HG03432 (cell line): ENCODE measurements around the gene CCSER1.
A peak's percentile ranks its signal among the peaks of the same experiment; 100 is the strongest.

Experiments used
- ATAC-seq: cut with Tn5 transposase; IDR thresholded peaks from one replicate; pipeline ENCODE4 v1.9.1; 2021; ENCODE audit warnings: mild to moderate bottlenecking, moderate library complexity; ENCODE audit not compliant: unreplicated experiment

The CCSER1 gene

GRCh38 chr4:90189178-90189577, 62.0 kb downstream of the CCSER1 start:
- ATAC-seq = no peak

GRCh38 chr4:90189946-90190345, 62.8 kb downstream of the CCSER1 start:
- ATAC-seq = no peak

- ATAC-seq = no peak
Observed at GRCh38 chr4:90190525-90190924, 63.3 kb downstream of the CCSER1 start.

GRCh38 chr4:90198086-90198847, 71.1 kb downstream of the CCSER1 start:
- no peak for ATAC-seq

DNA sequence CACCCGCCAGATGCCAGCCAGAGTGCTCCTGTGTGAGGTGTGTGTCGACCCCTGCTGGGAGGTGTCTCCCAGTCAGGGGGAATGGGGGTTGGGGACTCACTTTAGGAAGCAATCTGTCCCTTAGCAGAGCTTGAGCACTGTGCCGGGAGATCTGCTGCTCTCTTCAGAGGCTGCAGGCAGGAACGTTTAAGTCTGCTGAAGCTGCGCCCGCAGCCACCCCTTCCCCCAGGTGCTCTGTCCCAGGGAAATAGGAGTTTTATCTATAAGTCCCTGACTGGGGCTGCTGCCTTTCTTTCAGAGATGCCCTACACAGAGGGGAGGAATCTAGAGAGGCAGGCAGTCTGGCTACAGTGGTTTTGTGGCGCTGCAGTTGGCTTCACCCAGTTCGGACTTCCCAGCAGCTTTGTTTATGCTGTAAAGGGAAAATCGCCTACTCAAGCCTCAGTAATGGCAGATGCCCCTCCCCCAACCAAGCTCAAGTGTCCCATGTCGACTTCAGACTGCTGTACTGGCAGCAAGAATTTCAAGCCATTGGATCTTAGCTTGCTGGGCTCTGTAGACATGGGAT, 80.8 kb downstream of the CCSER1 start:
- no peak for ATAC-seq

- no peak for ATAC-seq
Observed at GRCh38 chr4:90209922-90210321, 82.7 kb downstream of the CCSER1 start.

GRCh38 chr4:90211174-90211573, 84.0 kb downstream of the CCSER1 start:
- ATAC-seq = no peak

GRCh38 chr4:90215286-90215685, 88.1 kb downstream of the CCSER1 start:
- ATAC-seq = peak; percentile 75

GRCh38 chr4:90219822-90220221, 92.6 kb downstream of the CCSER1 start:
- ATAC-seq = peak; percentile 65

- no peak for ATAC-seq
Observed at GRCh38 chr4:90220459-90220858, 93.3 kb downstream of the CCSER1 start.

DNA sequence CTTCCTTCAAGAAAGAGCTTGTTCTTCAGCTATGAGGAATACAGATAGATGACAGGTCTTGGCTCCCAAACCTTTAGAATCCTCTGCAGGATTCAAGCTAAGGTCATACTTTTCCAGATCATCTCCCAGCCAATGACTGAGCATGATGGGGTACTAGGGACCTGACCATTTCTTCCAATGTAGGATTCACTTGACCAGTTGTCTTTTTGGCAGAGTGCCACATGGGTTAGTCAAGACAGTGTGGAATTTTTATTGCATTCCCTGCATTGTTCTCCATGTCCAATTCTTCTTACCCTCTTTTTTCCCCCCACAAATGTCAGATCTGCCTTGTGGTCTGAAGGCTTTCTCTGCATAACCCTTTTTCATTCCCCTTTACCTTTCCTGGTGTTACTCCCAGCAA, 99.5 kb downstream of the CCSER1 start:
- no peak for ATAC-seq

DNA sequence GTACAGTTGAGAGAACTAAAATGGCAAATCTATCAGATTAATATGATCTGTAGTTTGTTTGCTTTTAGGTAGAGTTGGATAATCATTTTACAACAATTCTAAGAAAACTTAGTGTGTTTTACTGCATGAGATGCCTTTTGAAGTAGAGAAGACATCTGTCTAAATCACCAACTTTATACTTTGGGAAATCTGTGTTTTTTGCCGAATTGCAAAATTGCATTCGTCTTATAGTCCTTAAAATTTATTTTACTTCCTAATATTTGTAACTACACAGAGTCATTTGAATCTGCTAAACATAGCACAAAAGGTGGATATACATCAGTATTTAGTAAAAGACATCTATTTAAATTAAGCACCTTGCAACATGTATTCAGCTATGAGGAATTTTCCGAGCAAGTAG, 100.0 kb downstream of the CCSER1 start:
- ATAC-seq = no peak

- no peak for ATAC-seq
Observed at GRCh38 chr4:90234916-90235547, 107.8 kb downstream of the CCSER1 start.

GRCh38 chr4:90237751-90238530, 110.7 kb downstream of the CCSER1 start:
- ATAC-seq = no peak

DNA sequence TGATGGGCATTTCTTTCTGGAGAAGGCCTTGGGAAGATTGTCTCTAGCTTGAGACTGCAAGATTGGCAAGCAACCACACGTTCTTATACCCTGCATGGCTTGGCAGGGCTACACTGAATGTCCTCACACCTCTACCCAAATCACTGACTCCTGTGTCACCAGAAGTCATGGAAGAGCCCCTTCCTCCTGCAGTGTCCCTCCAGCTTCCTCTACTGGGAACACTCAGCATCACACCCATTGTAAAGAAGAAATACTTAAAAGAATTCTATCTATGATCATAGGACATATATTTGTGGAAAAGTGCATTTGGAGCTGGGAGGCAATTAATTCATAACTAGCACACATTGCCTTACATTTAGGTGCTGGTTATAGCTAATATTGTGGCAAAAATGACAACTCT, 113.1 kb downstream of the CCSER1 start:
- ATAC-seq = no peak

DNA sequence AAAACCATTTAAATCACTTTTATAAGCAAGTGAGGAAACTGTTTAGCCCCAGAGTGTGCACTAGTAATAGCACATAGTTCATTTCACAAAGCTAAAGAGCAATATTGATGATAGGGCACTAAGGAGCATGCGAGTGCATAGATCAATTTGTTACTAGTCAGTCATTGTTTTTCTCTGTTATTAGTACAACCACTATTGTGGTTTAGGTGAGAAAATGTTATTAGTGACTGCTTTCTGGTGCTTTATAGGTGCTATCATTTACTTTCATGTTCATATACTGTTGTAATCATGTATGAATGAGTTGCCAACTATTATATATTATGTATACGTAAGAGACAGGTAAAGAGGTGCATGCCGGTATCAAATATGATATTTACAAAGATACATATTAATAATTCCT, 113.8 kb downstream of the CCSER1 start:
- ATAC-seq = no peak

DNA sequence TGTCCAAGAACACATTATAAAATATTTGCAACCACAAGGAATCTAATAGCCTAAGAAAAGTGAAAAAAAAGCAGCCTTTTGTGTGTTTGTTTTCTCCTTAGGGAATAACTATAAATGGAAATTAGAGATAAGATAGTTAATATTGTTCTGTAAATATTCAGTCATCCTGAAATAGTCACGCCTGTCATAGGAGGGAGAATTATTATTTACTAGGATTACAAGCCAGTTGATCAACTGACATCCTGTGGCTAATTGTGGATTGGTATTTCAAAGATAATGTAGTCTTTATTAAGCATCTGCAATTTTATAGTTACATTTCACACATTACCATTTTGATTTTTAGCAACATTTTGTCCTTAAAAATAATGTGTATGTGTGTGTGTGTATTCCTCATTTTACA, 118.6 kb downstream of the CCSER1 start:
- no peak for ATAC-seq

DNA sequence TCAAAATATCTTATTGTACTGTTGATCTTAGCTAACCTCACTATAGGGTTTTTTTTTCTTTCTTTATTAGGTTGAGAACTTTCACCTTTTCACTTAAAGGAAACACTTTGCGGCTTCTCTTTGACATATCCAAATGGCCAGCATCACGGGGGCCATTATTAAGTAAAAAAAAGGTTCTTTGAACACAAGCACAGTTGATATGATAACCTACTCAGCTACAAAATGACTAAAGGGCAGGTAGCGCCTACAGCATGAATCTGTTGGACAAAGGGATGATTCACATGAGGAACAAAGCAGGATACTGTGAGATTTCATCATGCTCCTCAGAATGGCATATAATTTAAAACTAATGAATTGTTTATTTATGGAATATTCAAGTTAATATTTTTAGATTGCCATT, 119.6 kb downstream of the CCSER1 start:
- ATAC-seq = no peak

DNA sequence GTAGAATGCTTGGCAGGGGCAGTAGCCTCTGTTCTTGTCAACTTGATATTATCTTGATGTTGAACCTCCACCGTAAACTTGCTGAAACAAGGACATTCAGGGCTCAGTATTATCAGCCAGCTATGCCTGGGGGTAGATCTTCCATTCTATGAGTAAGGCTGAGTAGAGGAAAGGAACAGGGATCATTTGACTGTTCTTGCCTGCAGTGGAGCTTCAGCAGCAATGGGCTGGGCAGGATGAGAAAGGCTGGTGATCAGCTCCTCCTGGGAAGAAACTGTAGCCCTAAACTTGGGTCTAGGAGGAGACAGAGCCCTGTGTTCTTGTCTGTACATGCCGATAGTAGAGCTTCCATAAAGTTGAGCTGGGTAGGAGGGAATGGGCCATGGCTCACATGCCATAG, 127.2 kb downstream of the CCSER1 start:
- ATAC-seq = no peak

GRCh38 chr4:90274175-90274574, 147.0 kb downstream of the CCSER1 start:
- no peak for ATAC-seq

DNA sequence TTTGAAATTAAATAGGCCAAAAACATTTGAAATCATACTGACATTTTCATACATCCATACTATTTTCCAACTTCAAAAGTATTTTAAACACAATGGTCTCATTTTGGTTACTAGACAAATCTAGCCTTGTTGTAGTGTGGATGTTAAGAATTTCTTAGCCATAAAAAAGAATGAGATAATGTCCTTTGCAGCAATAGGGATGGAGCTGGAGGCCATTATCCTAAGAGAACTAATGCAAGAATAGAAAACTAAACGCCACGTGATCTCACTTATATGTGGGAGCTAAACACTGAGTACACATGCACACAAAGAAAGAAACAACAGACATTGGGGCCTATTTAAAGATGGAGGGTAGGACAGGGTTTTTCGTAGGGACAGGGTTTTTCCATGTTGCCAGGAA, 153.8 kb downstream of the CCSER1 start:
- ATAC-seq = no peak
